SK-N-SH (cell line): ENCODE results near the gene JPT2. TPM values are rescaled to one million over a fixed set of nuclear protein-coding genes. Genes with fewer than 3 reads are reported as not detected.

Experiments
- CTCF ChIA-PET: fragments of 300-600, 350-600 bp; formaldehyde crosslinking; extraction: SDS; loops from one replicate; lab custom pipeline; 2021; lab: Yijun Ruan, JAX
- POLR2A ChIA-PET: fragments of 350-600 bp; sonication (Branson Sonifier 250); formaldehyde crosslinking; extraction: SDS; loops from one replicate; lab custom pipeline; 2020; ENCODE audit warnings: antibody characterized with exemption, inconsistent platforms; lab: Yijun Ruan, JAX
- DNase-seq: peaks from one replicate; pipeline ENCODE4 v3.0.0; 2012
- H2AFZ ChIP-seq: fragments of 200-600 bp; sonication (generic); 2 replicates; pipeline ENCODE4 v1.8.1; 2016; ENCODE audit warnings: antibody characterized with exemption, mild to moderate bottlenecking, low read depth
- H3F3A ChIP-seq: fragments of 200-600 bp; sonication (generic); replicated peaks from 2 replicates; pipeline ENCODE3; 2016; ENCODE audit warnings: antibody characterized with exemption, mild to moderate bottlenecking; ENCODE audit not compliant: insufficient read depth
- H3K27ac ChIP-seq, 2 experiments: fragments of 200-500 bp in 1 of 2; fragments of 200-600 bp in 1 of 2; sonication (Bioruptor generic) in 1 of 2; sonication (generic), shearing (Covaris generic) in 1 of 2; 2 replicates each; pipeline versions ENCODE4 v1.5.1 to v1.6.1; 2014 to 2016; ENCODE audit warnings: low read depth in 2 of 2, inconsistent platforms in 1 of 2, low read length in 1 of 2, mild to moderate bottlenecking in 1 of 2, mixed read lengths in 1 of 2
- H3K27me3 ChIP-seq: fragments of 200-600 bp; sonication (generic), shearing (Covaris generic); 2 replicates; pipeline ENCODE4 v1.6.1; 2016; ENCODE audit warnings: mixed run types; ENCODE audit not compliant: insufficient read depth
- H3K36me3 ChIP-seq, 2 experiments: fragments of 200-500 bp in 1 of 2; fragments of 200-600 bp in 1 of 2; sonication (Bioruptor generic) in 1 of 2; sonication (generic) in 1 of 2; replicated peaks in 1 of 2; 2 replicates each; pipeline versions ENCODE3 to v1.5.1; 2014 to 2016; ENCODE audit warnings: low read length in 1 of 2, mild to moderate bottlenecking in 1 of 2; ENCODE audit not compliant: insufficient read depth in 2 of 2, control insufficient read depth in 1 of 2
- H3K4me1 ChIP-seq, 2 experiments: fragments of 200-500 bp in 1 of 2; fragments of 200-600 bp in 1 of 2; sonication (Bioruptor generic) in 1 of 2; sonication (generic), shearing (Covaris generic) in 1 of 2; 2 replicates each; pipeline versions ENCODE4 v1.5.1 to v1.6.1; 2014 to 2016; ENCODE audit warnings: low read depth in 1 of 2, low read length in 1 of 2, mixed run types in 1 of 2; ENCODE audit not compliant: insufficient read depth in 2 of 2, control insufficient read depth in 1 of 2
- H3K4me2 ChIP-seq: fragments of 200-600 bp; sonication (generic), shearing (Covaris generic); 2 replicates; pipeline ENCODE4 v1.6.1; 2017; ENCODE audit warnings: mixed run types
- H3K4me3 ChIP-seq, 2 experiments: fragments of 200-500 bp in 1 of 2; fragments of 200-600 bp in 1 of 2; sonication (Bioruptor generic) in 1 of 2; sonication (generic), shearing (Covaris generic) in 1 of 2; 2 replicates each; pipeline versions ENCODE4 v1.5.1 to v1.8.1; 2014 to 2016; ENCODE audit warnings: low read depth in 2 of 2, inconsistent platforms in 1 of 2, low read length in 1 of 2, mild to moderate bottlenecking in 1 of 2, mixed read lengths in 1 of 2, moderate library complexity in 1 of 2
- H3K79me2 ChIP-seq: fragments of 200-600 bp; sonication (generic); 2 replicates; pipeline ENCODE4 v1.8.1; 2017; ENCODE audit warnings: mild to moderate bottlenecking; ENCODE audit not compliant: insufficient read depth
- H3K9ac ChIP-seq: fragments of 200-600 bp; sonication (generic); 2 replicates; pipeline ENCODE4 v1.6.1; 2017; ENCODE audit warnings: mixed run types
- H3K9me2 ChIP-seq: fragments of 200-600 bp; sonication (generic); 2 replicates; pipeline ENCODE4 v1.6.1; 2017; ENCODE audit warnings: mixed run types
- H3K9me3 ChIP-seq: fragments of 200-600 bp; sonication (generic); 2 replicates; pipeline ENCODE4 v1.6.1; 2017; ENCODE audit warnings: mixed run types, mild to moderate bottlenecking, moderate library complexity
- H4K20me1 ChIP-seq: fragments of 200-600 bp; sonication (generic); 2 replicates; pipeline ENCODE4 v1.6.1; 2017; ENCODE audit warnings: mild to moderate bottlenecking, mixed run types; ENCODE audit not compliant: insufficient read depth
- ELF1 ChIP-seq: IDR thresholded peaks from 2 replicates; pipeline ENCODE4 v1.4.0; 2012
- EP300 ChIP-seq, 2 experiments: IDR thresholded peaks; 2 replicates each; pipeline versions ENCODE4 v1.4.0 to v1.6.1; 2012; ENCODE audit warnings: borderline replicate concordance in 1 of 2, low read depth in 1 of 2, low read length in 1 of 2
- FOSL2 ChIP-seq: IDR thresholded peaks from 2 replicates; pipeline ENCODE4 v1.4.0; 2012; ENCODE audit warnings: low read depth, mild to moderate bottlenecking, moderate library complexity, borderline replicate concordance
- FOXM1 ChIP-seq: IDR thresholded peaks from 2 replicates; pipeline ENCODE4 v1.4.0; 2012; ENCODE audit warnings: low read depth, mild to moderate bottlenecking
- IRF3 ChIP-seq: fragments of 150-350 bp; IDR thresholded peaks from 2 replicates; pipeline ENCODE4 v1.6.1; 2016; ENCODE audit warnings: mild to moderate bottlenecking, low read depth, low read length
- NFIC ChIP-seq: IDR thresholded peaks from 2 replicates; pipeline ENCODE4 v1.4.0; 2012; ENCODE audit warnings: borderline replicate concordance
- NRF1 ChIP-seq: IDR thresholded peaks from 2 replicates; pipeline ENCODE4 v1.6.1; 2012; ENCODE audit warnings: low read depth, mild to moderate bottlenecking, low read length
- RAD21 ChIP-seq: IDR thresholded peaks from 2 replicates; pipeline ENCODE4 v1.6.1; 2012; ENCODE audit warnings: mild to moderate bottlenecking, low read length
- RCOR1 ChIP-seq: fragments of 150-350 bp; IDR thresholded peaks from 2 replicates; pipeline ENCODE4 v1.6.1; 2017; ENCODE audit warnings: antibody characterized with exemption, low read length
- RFX5 ChIP-seq: IDR thresholded peaks from 2 replicates; pipeline ENCODE4 v1.6.1; 2012; ENCODE audit warnings: mild to moderate bottlenecking, improper control_type of control experiment, low read length
- SIN3A ChIP-seq: IDR thresholded peaks from 2 replicates; pipeline ENCODE4 v1.6.1; 2012; ENCODE audit warnings: low read depth, mild to moderate bottlenecking, low read length, moderate library complexity, borderline replicate concordance
- YY1 ChIP-seq: IDR thresholded peaks from 2 replicates; pipeline ENCODE4 v1.4.0; 2012; ENCODE audit warnings: low read depth, mild to moderate bottlenecking
- WGBS: methylation state at CpG from one replicate; pipeline ENCODE4 v1.1.6; 2017; ENCODE audit warnings: low lambda C conversion rate; 5-methylcytosine and 5-hydroxymethylcytosine counted together
- polyA plus RNA-seq, 3 experiments: library from polyadenylated mRNA; depleted of rRNA; stranded (reverse); fragments of >200 nt; gene quantifications; 2 replicates each; pipeline ENCODE4 v1.2.3, GENCODE V29; 2012
- TF ChIP-seq, protein P1 (sequence below): fragments of 200-600 bp; sonication (generic); IDR thresholded peaks from 2 replicates; pipeline ENCODE4 v1.6.1; 2017; ENCODE audit warnings: antibody characterized with exemption, mild to moderate bottlenecking, moderate library complexity

JPT2 gene
- polyA plus RNA-seq, 1 of the 3 experiments (the other 2 are of a cell fraction) = 67.4 TPM

- Histone ChIP-seq H4K20me1 (peaks cover 5% of the 10 kb centered on the region; the same call in 1 of the 2 replicates), H3K9me3 (no peaks in the 10 kb centered on the region), H3F3A (peaks cover 19% of the 10 kb centered on the region), H3K27me3 (no peaks in the 10 kb centered on the region), H3K4me2 (no peak overlapping the region), H3K4me3 (no peak overlapping the region), H3K9me2 (no peaks in the 10 kb centered on the region), H3K9ac (no peak overlapping the region), H3K27ac (peak overlapping the region in 1 of 2 experiments; percentile 12; a peak in 2 of 4 replicates), H3K4me1 (peaks cover 4 to 6% of the 10 kb centered on the region in 2 experiments; a peak in 1 of 4 replicates), H2AFZ (no peak overlapping the region), H3K36me3 (peaks cover 19 to 55% of the 10 kb centered on the region in 2 experiments), H3K79me2 (peaks cover 22% of the 10 kb centered on the region)
- CTCF ChIA-PET = no interaction called here
- WGBS = 82% methylated on average over 19 of the region's 19 CpGs
- no peak for TF ChIP-seq FOXM1
- peak; percentile 71; the same call in 1 of the 2 replicates for TF ChIP-seq FOSL2
- no peak for DNase-seq
- POLR2A ChIA-PET = no interaction called here
Measured at GRCh38 chr16:1674751-1675664, 3.1 kb upstream of the JPT2 start.

DNA sequence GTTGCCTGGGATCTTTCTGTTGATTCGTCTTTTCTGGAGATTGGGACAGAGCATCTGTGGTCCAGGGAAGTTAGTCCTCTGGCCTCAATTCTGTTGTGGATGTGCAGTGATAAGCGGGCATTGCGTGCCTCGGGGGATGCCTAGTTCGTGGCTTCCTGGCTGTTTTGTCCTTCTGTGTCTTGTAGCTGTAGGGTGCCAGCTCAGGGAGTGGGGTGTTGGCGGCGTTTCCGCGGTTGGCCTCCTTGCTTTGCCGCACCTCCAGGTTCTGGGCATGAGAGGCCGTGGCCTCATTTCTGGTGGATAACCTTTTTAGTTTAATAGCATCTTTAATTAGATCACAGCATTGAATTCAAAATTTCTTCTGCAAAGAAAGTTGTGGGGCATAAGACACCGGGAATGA, 1.4 kb upstream of the JPT2 start:
- H3K9me3 ChIP-seq = no peaks in the 10 kb centered on the region
- H3K4me2 ChIP-seq = no peak overlapping the region
- no peak overlapping the region for H3K27ac ChIP-seq
- no peak overlapping the region for H3K4me3 ChIP-seq
- no peak for TF ChIP-seq ELF1
- no peak for TF ChIP-seq RCOR1
- TF ChIP-seq, protein P1, sequence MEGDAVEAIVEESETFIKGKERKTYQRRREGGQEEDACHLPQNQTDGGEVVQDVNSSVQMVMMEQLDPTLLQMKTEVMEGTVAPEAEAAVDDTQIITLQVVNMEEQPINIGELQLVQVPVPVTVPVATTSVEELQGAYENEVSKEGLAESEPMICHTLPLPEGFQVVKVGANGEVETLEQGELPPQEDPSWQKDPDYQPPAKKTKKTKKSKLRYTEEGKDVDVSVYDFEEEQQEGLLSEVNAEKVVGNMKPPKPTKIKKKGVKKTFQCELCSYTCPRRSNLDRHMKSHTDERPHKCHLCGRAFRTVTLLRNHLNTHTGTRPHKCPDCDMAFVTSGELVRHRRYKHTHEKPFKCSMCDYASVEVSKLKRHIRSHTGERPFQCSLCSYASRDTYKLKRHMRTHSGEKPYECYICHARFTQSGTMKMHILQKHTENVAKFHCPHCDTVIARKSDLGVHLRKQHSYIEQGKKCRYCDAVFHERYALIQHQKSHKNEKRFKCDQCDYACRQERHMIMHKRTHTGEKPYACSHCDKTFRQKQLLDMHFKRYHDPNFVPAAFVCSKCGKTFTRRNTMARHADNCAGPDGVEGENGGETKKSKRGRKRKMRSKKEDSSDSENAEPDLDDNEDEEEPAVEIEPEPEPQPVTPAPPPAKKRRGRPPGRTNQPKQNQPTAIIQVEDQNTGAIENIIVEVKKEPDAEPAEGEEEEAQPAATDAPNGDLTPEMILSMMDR = no peak
- no peak for TF ChIP-seq RAD21
- no peak for TF ChIP-seq EP300 (IDR thresholded peaks at IDR 0.05; ENCODE audit: borderline replicate concordance in 1 of 2, low read depth in 1 of 2, low read length in 1 of 2)
- POLR2A ChIA-PET = no interaction called here
- CTCF ChIA-PET = interaction anchor here (1.7 kb wide), 1 partner anchor 29 kb away, joined by 5 read pairs; the partner anchor contains the start of gene MAPK8IP3
- no peaks in the 10 kb centered on the region for H3K9me2 ChIP-seq
- WGBS = 94% methylated on average over 12 of the region's 12 CpGs
- no peak for DNase-seq
- peaks cover 6 to 7% of the 10 kb centered on the region in 2 experiments; a peak in 1 of 4 replicates for H3K4me1 ChIP-seq
- H3K36me3 ChIP-seq = peaks cover 19 to 41% of the 10 kb centered on the region in 2 experiments
- H3F3A ChIP-seq = peaks cover 19% of the 10 kb centered on the region
- H4K20me1 ChIP-seq = peaks cover 19% of the 10 kb centered on the region; the same call in 1 of the 2 replicates
- H3K27me3 ChIP-seq = no peaks in the 10 kb centered on the region
- H2AFZ ChIP-seq = no peak overlapping the region
- H3K9ac ChIP-seq = no peak overlapping the region
- peaks cover 39% of the 10 kb centered on the region for H3K79me2 ChIP-seq

DNA sequence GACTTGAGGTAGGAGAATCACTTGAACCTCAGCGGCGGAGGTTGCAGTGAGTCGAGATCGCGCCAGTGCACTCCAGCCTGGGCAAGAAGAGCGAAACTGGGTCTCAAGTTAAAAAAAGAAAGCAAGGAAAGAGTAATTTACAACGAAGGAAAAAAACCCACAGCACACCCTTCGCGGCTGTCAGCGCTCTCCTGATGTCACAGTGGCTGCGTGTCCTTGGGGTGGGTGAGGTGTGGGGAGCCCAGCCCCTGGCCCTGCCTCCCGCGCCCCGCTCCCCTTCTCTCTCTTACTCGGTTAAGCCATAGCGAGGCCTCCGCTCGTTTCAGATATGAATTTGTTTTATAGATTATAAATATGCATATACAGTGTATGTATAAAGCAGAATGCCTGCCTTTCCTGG, 740 bp upstream of the JPT2 start:
- Histone ChIP-seq H3K9me3 (no peaks in the 10 kb centered on the region), H2AFZ (no peak overlapping the region), H3K27ac (no peak overlapping the region; a peak in 1 of 4 replicates), H3K79me2 (peaks cover 46% of the 10 kb centered on the region), H3K9me2 (no peaks in the 10 kb centered on the region), H3K27me3 (no peaks in the 10 kb centered on the region), H3F3A (peaks cover 19% of the 10 kb centered on the region), H3K4me1 (peaks cover 6 to 7% of the 10 kb centered on the region in 2 experiments; a peak in 1 of 4 replicates), H3K36me3 (peaks cover 19 to 35% of the 10 kb centered on the region in 2 experiments), H3K4me2 (peak overlapping the region; percentile 98), H4K20me1 (peaks cover 19% of the 10 kb centered on the region; the same call in 1 of the 2 replicates), H3K9ac (no peak overlapping the region), H3K4me3 (peak overlapping the region in 1 of 2 experiments; percentile 70; a peak in 1 of 4 replicates)
- POLR2A ChIA-PET = interaction anchor here (1.8 kb wide), 1 partner anchor 29 kb away, joined by 10 read pairs; the partner anchor contains the start of gene MAPK8IP3
- no peak for DNase-seq
- 96% methylated on average over 18 of the region's 18 CpGs for WGBS
- CTCF ChIA-PET = interaction anchor here (1.5 to 1.7 kb wide), 4 partner anchors 23 to 314 kb away, joined by 4 to 7 read pairs (median 4); partner anchors contain the start of gene MAPK8IP3
- TF ChIP-seq NFIC (no peak), IRF3 (no peak), RFX5 (no peak), SIN3A (no peak), RAD21 (no peak), YY1 (no peak), NRF1 (no peak)
